Measurements from ENCODE around the gene MOBP. TPM values are rescaled to one million over a fixed set of nuclear protein-coding genes. Genes with fewer than 3 reads are reported as not detected.
"Not testable (repeated sequence)": the region's sequence is repeated elsewhere in the genome, so short reads cannot be mapped to it uniquely, and the experiment has no call there.

The MOBP gene
- not detected for polyA plus RNA-seq

GRCh38 chr3:39467394-39468107, at the start of gene MOBP:
Gene MOBP, plus strand, starts transcription at chr3:39467680. Its CDS starts 34,390 bp downstream, at chr3:39502070.
- Mint-ChIP-seq H3K9me3 (no peaks in the 10 kb centered on the region), H3K27ac (no peak within 1 kb of the TSS), H3K4me1 (no peaks in the 10 kb centered on the region), H3K4me3 (no peak within 1 kb of the TSS), H3K36me3 (no peaks in the 10 kb centered on the region), H3K27me3 (ENCODE audit: low read depth in 3 of 3) (peaks cover 2 to 3% (median 3%) of the 10 kb centered on the region in 3 donors)
- no peak for DNase-seq

DNA sequence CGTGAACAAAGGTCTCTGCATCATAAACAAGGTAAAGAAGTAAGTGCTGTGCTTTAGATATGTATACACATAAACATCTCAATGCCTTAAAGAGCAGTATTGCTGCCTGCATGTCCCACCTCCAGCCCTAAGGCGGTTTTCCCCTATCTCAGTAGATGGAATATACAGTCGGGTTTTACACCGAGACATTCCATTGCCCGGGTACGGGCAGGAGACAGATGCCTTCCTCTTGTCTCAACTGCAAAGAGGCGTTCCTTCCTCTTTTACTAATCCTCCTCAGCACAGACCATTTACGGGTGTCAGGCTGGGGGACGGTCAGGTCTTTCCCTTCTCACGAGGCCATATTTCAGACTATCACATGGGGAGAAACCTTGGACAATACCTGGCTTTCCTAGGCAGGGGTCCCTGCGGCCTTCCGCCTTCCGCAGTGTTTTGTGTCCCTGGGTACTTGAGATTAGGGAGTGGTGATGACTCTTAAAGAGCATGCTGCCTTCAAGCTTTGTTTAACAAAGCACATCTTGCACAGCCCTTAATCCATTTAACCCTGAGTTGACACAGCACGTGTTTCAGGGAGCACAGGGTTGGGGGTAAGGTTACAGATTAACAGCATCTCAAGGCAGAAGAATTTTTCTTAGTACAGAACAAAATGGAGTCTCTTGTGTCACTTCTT, 48.8 kb upstream of the MOBP start:
- not testable (repeated sequence) for H3K9me3 Mint-ChIP-seq; DNase-seq; H3K27ac Mint-ChIP-seq; H3K4me3 Mint-ChIP-seq; H3K4me1 Mint-ChIP-seq; H3K27me3 Mint-ChIP-seq (ENCODE audit: low read depth in 3 of 3)
- H3K36me3 Mint-ChIP-seq, result peaks cover 5 to 17% (median 10%) of the 10 kb centered on the region in 3 donors

- Mint-ChIP-seq H3K4me3 (no peak overlapping the region), H3K36me3 (peaks cover 2 to 10% (median 8%) of the 10 kb centered on the region in 3 donors), H3K27ac (no peak overlapping the region), H3K27me3 (ENCODE audit: low read depth in 3 of 3) (peaks cover 1 to 3% (median 2%) of the 10 kb centered on the region in 3 donors), H3K4me1 (peaks cover 0 to 2% of the 10 kb centered on the region in 2 donors), H3K9me3 (no peaks in the 10 kb centered on the region)
- DNase-seq, result no peak
Measured at GRCh38 chr3:39419742-39420315, 47.7 kb upstream of the MOBP start.

DNA sequence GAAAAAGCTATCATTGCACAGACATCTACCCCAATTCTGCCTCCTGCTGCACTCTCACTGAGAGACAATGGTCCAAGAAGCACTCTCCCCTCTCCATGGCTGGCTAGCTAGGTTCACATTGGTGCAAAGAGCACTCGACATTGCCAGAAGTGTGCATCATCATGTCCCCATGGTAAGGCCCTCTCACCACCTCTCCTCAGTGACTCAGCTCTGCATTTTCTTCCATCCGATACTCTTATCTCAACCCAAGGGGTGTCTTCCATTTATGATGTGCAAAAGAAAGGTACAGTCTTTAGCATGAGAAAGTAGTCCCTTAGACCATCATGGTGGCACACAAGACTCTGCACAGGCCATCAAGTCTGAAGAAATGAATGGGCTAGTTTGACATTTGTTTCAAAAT, 46.9 kb upstream of the MOBP start:
- peaks cover 0 to 10% (median 6%) of the 10 kb centered on the region in 3 donors for H3K36me3 Mint-ChIP-seq
- H3K9me3 Mint-ChIP-seq, result no peaks in the 10 kb centered on the region
- H3K4me3 Mint-ChIP-seq, result no peak overlapping the region
- DNase-seq, result no peak
- H3K4me1 Mint-ChIP-seq, result no peaks in the 10 kb centered on the region
- no peak overlapping the region for H3K27ac Mint-ChIP-seq
- H3K27me3 Mint-ChIP-seq (ENCODE audit: low read depth in 3 of 3), result peaks cover 1 to 3% (median 2%) of the 10 kb centered on the region in 3 donors

- DNase-seq, result no peak
- Mint-ChIP-seq H3K9me3 (no peaks in the 10 kb centered on the region), H3K4me1 (no peaks in the 10 kb centered on the region), H3K36me3 (peaks cover 0 to 10% (median 6%) of the 10 kb centered on the region in 3 donors), H3K27me3 (ENCODE audit: low read depth in 3 of 3) (no peaks in the 10 kb centered on the region), H3K4me3 (no peak overlapping the region), H3K27ac (no peak overlapping the region)
Measured at GRCh38 chr3:39423436-39423970, 44.0 kb upstream of the MOBP start.

- no peaks in the 10 kb centered on the region for H3K4me1 Mint-ChIP-seq
- no peak for DNase-seq
- H3K27me3 Mint-ChIP-seq (ENCODE audit: low read depth in 3 of 3), result peaks cover 2 to 6% (median 4%) of the 10 kb centered on the region in 3 donors
- H3K27ac Mint-ChIP-seq, result no peak overlapping the region
- peaks cover 0 to 2% (median 1%) of the 10 kb centered on the region in 3 donors for H3K36me3 Mint-ChIP-seq
- no peak overlapping the region for H3K4me3 Mint-ChIP-seq
- peaks cover 0 to 3% (median 0%) of the 10 kb centered on the region in 6 donors for H3K9me3 Mint-ChIP-seq
Measured at GRCh38 chr3:39426312-39426711, 41.2 kb upstream of the MOBP start.

GRCh38 chr3:39427506-39427905, 40.0 kb upstream of the MOBP start:
- Mint-ChIP-seq H3K27me3 (ENCODE audit: low read depth in 3 of 3) (peaks cover 2 to 6% (median 4%) of the 10 kb centered on the region in 3 donors), H3K27ac (no peak overlapping the region), H3K4me3 (no peak overlapping the region), H3K9me3 (peaks cover 0 to 3% (median 0%) of the 10 kb centered on the region in 6 donors), H3K36me3 (no peaks in the 10 kb centered on the region), H3K4me1 (no peaks in the 10 kb centered on the region)
- DNase-seq, result no peak

- Mint-ChIP-seq H3K9me3 (peaks cover 0 to 3% (median 0%) of the 10 kb centered on the region in 6 donors), H3K4me1 (no peaks in the 10 kb centered on the region), H3K36me3 (no peaks in the 10 kb centered on the region), H3K27ac (no peak overlapping the region), H3K4me3 (no peak overlapping the region), H3K27me3 (ENCODE audit: low read depth in 3 of 3) (peaks cover 2 to 6% (median 4%) of the 10 kb centered on the region in 3 donors)
- DNase-seq, result no peak
Measured at GRCh38 chr3:39428745-39429201, 38.7 kb upstream of the MOBP start.

DNA sequence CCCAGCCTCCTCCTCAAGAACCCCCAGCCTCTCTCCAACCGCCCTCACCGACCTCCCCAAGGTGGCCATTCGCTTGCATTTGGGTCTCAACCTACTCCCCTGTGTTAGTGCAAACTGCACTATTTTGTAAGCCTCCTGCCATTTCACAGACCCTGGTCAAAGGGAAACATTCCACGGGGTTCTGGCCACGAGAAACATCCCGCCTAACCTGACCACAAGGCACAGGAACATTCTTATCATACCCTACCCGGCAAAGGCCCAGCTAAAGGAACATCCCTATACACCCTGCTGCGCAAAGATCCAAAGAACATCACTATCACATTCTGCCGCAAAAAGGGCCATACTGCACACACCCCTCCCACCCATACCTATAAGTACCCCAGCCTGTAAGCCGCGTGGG, 38.0 kb upstream of the MOBP start:
- no peak overlapping the region for H3K27ac Mint-ChIP-seq
- no peak for DNase-seq
- H3K4me3 Mint-ChIP-seq, result no peak overlapping the region

DNA sequence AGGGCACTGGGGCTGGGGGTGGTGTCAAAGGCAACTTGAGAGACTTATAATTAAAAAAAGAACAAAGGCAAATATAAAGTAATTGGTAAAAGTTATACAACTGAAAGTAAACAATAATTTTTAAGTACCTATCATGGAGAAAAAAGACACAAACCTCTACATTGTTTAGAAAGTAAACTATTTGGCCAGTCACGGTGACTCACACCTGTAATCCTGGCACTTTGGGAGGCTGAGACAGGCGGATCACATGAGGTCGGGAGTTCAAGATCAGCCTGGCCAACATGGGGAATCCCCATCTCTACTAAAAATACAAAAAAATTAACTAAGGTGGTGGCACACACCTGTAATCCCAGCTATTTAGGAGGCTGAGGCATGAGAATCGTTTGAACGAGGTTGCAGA, 35.1 kb upstream of the MOBP start:
- peaks cover 0 to 3% (median 0%) of the 10 kb centered on the region in 6 donors for H3K9me3 Mint-ChIP-seq
- H3K4me1 Mint-ChIP-seq, result no peaks in the 10 kb centered on the region
- peaks cover 2 to 6% (median 4%) of the 10 kb centered on the region in 3 donors for H3K27me3 Mint-ChIP-seq (ENCODE audit: low read depth in 3 of 3)
- DNase-seq, result no peak
- no peaks in the 10 kb centered on the region for H3K36me3 Mint-ChIP-seq
- H3K4me3 Mint-ChIP-seq, result no peak overlapping the region
- no peak overlapping the region for H3K27ac Mint-ChIP-seq

More for the DNA sequence above, 38.0 kb upstream of the MOBP start:
- Mint-ChIP-seq H3K4me1 (no peaks in the 10 kb centered on the region), H3K27me3 (ENCODE audit: low read depth in 3 of 3) (peaks cover 2 to 6% (median 4%) of the 10 kb centered on the region in 3 donors), H3K36me3 (no peaks in the 10 kb centered on the region), H3K9me3 (peaks cover 0 to 3% (median 0%) of the 10 kb centered on the region in 6 donors)

DNA sequence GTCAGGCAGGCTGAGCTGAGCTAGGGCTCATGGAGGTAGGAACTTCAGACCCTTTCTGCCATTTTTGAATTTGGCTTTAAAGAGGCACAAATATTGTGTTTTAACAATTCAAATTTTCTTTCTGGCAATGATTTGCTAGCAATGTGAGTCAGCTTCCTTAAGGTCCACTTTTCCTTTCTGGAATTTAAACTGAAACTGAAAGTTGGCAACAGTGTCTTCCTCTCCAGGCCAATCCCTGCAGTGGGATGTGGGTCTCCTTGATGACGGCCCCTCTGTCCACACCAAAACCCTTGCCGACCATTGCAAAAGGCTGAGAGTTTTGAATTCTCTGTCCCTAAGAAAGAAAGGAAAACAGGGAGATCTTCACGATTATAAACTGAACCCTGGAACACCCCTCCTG, 33.8 kb upstream of the MOBP start:
- Mint-ChIP-seq H3K9me3 (peaks cover 0 to 3% (median 0%) of the 10 kb centered on the region in 6 donors), H3K27me3 (ENCODE audit: low read depth in 3 of 3) (peaks cover 2 to 6% (median 4%) of the 10 kb centered on the region in 3 donors), H3K36me3 (no peaks in the 10 kb centered on the region), H3K4me1 (no peaks in the 10 kb centered on the region), H3K27ac (no peak overlapping the region), H3K4me3 (no peak overlapping the region)
- no peak for DNase-seq

DNA sequence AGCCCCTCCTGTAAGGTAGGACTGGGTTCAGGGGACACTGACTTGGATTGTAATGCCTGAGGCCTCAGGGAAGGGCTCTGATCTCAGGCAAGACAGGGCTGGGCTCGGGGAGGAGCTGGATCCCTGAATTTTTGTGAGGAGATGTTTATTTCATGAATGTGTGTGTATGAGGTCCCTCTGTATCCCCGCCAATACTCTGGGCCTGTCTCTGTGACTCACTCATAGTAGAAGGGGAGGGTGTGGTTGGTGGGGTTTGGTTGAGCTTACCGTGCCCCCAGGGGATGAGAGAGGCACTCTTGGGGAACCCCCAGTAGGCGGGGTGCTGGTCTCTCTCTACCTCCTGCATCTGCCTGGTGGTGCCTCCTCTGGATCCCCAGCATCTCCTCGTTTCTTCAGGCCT, 32.9 kb upstream of the MOBP start:
- no peaks in the 10 kb centered on the region for H3K4me1 Mint-ChIP-seq
- H3K36me3 Mint-ChIP-seq, result no peaks in the 10 kb centered on the region
- H3K4me3 Mint-ChIP-seq, result no peak overlapping the region
- peaks cover 2 to 4% (median 3%) of the 10 kb centered on the region in 3 donors for H3K27me3 Mint-ChIP-seq (ENCODE audit: low read depth in 3 of 3)
- H3K9me3 Mint-ChIP-seq, result peaks cover 0 to 3% (median 0%) of the 10 kb centered on the region in 6 donors
- no peak for DNase-seq
- H3K27ac Mint-ChIP-seq, result no peak overlapping the region

- DNase-seq, result no peak
- Mint-ChIP-seq H3K36me3 (no peaks in the 10 kb centered on the region), H3K9me3 (peaks cover 0 to 3% (median 0%) of the 10 kb centered on the region in 6 donors), H3K27me3 (ENCODE audit: low read depth in 3 of 3) (peaks cover 0 to 4% (median 0%) of the 10 kb centered on the region in 3 donors), H3K27ac (no peak overlapping the region), H3K4me3 (no peak overlapping the region), H3K4me1 (no peaks in the 10 kb centered on the region)
Measured at GRCh38 chr3:39435006-39435748, 32.3 kb upstream of the MOBP start.
